Epithelial cell of prostate (primary cell): ENCODE results near the gene RGL3.
"Not testable (repeated sequence)": the region's sequence is repeated elsewhere in the genome, so short reads cannot be mapped to it uniquely, and the experiment has no call there.

Experiments
- DNase-seq: peaks from one replicate; pipeline ENCODE4 v3.0.0-alpha.2; 2011; ENCODE audit warnings: low read depth, low spot score
- H3K27ac ChIP-seq: fragments of 450-650 bp; 2 replicates; pipeline ENCODE4 v1.5.1; 2017; ENCODE audit warnings: mild to moderate bottlenecking

Gene RGL3

GRCh38 chr19:11418549-11419506, at the start of gene RGL3:
Gene RGL3, minus strand, starts transcription at chr19:11419314. Its CDS starts 36 bp downstream, at chr19:11419278.
- no peak within 1 kb of the TSS for H3K27ac ChIP-seq
- DNase-seq, result no peak

GRCh38 chr19:11468266-11468845, 49.2 kb upstream of the RGL3 start:
- not testable (repeated sequence) for DNase-seq, H3K27ac ChIP-seq

DNA sequence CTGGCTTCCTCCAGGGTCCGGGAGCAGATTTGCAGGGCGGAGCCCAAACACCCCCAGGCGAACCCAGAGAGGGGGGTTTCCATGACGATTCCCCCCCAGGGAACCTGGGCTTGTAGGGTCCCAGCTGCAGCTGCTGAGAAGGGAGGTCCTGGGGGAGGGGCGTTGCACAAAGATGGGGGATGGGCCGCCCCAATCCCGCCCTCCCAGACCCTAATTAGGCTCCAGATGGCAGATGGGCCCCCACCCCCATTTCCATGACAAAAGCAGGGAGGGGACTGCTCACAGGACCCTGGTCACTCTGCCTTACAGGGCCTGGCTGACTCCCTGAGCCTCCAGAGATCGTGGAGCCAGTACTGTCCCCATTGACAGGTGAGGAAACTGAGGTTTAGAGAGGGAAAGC, 46.5 kb upstream of the RGL3 start:
- no peak for DNase-seq
- no peak overlapping the region for H3K27ac ChIP-seq

GRCh38 chr19:11464333-11465265, 45.5 kb upstream of the RGL3 start:
- DNase-seq, result no peak
- no peak overlapping the region for H3K27ac ChIP-seq

DNA sequence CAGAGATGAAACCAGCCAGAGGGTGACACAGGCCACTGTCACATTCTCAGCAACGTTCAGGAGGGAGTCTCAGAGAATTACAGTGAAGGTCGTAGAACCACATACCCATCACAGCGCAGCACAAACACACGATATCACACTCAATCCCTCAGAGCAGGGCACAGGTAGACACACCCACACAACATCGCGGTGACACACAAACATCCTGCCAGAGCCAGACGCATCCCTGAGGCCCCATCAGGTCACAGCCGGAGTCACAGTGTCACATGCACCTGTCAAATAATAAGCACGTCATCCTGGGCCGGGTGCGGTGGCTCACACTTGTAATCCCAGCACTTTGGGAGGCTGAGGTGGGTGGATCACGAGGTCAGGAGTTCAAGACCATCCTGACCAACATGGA, 44.3 kb upstream of the RGL3 start:
- DNase-seq, result no peak
- no peak overlapping the region for H3K27ac ChIP-seq

- no peak for DNase-seq
- H3K27ac ChIP-seq, result no peak overlapping the region
These were observed 42.3 kb upstream of the RGL3 start for GRCh38 chr19:11461453-11461852.

GRCh38 chr19:11460207-11460606, 41.1 kb upstream of the RGL3 start:
- H3K27ac ChIP-seq, result no peak overlapping the region
- no peak for DNase-seq

DNA sequence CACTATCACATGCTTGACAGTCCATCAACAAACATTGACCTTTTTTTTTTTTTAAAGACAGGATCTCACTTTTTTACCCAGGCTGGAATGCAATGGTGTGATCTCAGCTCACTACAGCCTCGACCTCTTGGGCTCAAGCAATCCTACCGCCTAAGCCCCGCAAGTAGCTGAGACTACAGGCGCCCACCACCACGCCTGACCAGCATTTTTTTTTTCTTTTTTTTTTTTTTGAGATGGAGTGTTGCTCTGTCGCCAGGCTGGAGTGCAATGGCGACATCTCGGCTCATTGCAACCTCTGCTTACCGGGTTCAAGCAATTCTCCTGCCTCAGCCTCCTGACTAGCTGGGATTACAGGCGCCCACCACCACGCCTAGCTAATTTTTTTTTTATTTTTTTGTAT, 39.8 kb upstream of the RGL3 start:
- not testable (repeated sequence) for DNase-seq, H3K27ac ChIP-seq

GRCh38 chr19:11458236-11458900, 39.3 kb upstream of the RGL3 start:
- no peak overlapping the region for H3K27ac ChIP-seq
- no peak for DNase-seq

DNA sequence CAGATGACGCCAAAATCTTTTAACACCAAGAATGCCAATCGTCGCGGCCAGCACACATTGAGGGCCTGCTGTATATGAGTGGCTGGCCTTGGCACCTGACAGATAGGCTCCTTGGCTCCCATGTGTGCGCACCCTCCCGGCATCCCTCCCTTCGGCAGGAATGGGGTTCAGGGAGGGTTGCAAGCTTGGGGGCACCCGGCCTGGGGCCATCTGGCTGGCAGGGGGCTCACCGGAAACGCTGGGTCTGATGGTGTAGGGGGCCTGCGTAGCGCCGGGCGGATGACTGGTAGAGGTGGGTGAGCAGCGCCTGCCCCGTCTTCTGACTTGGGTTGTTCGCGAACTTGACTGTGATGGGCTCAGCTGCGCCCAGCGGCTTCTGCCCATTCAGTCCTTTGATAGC, 38.7 kb upstream of the RGL3 start:
- no peak overlapping the region for H3K27ac ChIP-seq
- DNase-seq, result no peak

GRCh38 chr19:11457115-11457514, 38.0 kb upstream of the RGL3 start:
- DNase-seq, result no peak

DNA sequence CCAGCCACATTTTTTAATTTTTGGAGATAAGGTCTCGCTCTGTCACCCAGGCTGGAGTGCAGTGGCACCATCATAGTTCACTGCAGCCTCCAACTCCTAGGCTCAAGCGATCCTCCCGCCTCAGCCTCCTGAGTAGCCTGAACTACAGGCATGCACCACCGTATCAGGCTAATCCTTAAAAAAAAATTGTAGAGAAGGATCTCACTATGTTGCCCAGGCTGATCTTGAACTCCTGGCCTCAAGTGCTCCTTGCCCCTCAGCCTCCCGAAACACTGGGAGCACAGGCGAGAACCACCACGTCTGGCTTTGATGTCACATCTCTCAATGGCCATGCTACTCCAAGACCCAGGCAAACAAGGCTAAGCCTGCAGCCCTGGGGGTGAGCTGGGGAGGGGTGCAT, 37.5 kb upstream of the RGL3 start:
- H3K27ac ChIP-seq, result no peak overlapping the region
- no peak for DNase-seq

More at GRCh38 chr19:11457115-11457514, 38.0 kb upstream of the RGL3 start:
- H3K27ac ChIP-seq, result no peak overlapping the region

DNA sequence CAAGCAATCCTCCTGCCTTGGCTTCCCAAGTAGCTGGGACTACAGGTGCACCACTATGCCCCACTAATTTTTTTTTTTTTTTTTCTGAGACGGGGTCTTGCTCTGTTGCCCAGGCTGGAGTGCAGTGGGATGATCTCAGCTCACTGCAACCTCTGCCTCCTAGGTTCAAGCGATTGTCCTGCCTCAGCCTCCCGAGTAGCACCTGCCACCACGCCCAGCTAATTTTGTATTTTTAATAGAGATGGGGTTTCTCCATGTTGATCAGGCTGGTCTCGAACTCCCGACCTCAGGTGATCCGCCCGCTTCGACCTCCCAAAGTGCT, 36.1 kb upstream of the RGL3 start:
- not testable (repeated sequence) for H3K27ac ChIP-seq, DNase-seq

DNA sequence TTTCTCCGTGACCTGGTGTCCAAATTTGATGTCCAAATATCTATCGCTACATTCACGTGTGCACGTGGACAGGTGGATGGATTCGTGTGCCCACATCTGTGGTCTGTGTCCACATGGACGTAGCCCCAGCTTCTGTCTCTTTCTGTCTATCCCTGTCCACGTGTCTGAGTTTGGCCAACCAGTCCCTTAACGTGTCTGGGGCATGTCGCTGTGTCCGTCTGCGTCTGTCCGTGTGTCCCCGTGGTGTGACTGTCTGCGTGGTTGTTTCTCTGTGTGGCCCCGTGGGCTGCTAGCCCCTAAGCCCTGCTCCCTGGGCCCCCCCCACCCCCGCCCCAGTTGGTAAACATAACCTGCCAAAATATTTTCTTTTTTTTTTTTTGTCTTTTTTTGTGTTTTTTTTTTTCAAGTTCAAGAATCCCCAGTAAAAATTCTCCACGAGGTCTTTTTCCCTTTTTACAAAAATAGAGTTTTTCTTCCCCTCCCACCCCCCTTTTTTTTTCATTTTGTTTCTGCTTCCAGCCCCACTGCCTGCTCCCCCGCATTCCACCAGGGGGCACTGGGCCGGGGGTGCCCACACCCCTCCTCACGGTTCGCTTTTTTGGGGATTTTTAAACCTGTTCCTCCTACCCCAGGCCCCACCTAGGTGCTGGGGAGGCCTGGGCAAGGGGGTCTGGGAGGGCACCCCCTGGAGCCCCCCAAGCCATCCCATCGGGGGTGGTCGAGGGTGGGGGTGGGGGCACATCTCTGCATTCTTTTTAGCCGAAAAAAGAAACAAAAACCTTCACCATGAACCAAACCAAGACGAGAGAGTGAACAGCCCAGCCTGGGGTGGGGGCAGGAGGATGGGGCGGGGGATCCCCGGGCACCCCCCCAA, 34.6 kb upstream of the RGL3 start:
- no peak overlapping the region for H3K27ac ChIP-seq
- DNase-seq, result no peak

- no peak overlapping the region for H3K27ac ChIP-seq
These were observed 33.7 kb upstream of the RGL3 start for GRCh38 chr19:11452620-11453310.

DNA sequence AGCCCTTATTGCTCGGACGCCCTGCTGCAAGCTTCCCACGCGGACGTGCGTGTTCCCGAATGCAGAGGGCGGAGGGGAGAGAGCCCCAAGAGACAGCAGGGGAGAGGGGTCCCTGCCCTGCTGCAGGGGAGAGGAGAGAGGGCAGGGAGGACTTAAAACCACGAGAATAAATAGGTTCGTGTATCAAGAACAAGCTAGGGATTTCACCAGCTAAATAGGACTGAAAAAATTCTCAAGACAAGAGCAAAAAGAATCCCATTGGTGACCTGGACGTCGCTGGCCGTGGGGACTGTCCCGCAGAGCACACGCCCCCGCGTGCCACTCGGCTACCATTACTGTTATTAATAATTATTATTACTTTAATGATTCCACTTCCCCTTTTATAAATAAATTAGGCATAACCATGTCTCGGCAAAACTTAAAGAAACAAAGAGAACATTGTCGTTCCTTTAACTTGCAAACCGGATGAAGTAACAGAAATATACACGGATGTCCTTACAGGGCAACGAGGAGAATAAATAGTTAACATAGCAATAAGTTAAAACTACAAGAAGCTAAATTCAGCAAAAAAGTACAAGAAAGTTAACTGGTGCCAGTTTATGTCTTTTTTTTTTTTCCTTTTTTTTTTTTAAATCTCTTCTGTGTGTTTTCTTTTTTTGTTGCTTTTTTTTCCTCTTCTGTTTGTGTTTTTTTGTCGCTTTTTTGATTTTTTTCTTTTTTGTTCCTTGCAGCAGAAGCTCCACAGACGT, 32.9 kb upstream of the RGL3 start:
- no peak for DNase-seq
- H3K27ac ChIP-seq, result no peak overlapping the region

More at GRCh38 chr19:11452620-11453310, 33.7 kb upstream of the RGL3 start:
- DNase-seq, result no peak

GRCh38 chr19:11451327-11451870, 32.3 kb upstream of the RGL3 start:
- DNase-seq, result no peak
- H3K27ac ChIP-seq, result no peak overlapping the region
